GM21423 (cell line): Measurements from ENCODE around the gene DICER1.
"Not testable (repeated sequence)": the region's sequence is repeated elsewhere in the genome, so short reads cannot be mapped to it uniquely, and the experiment has no call there.

Experiments
- ATAC-seq: cut with Tn5 transposase; IDR thresholded peaks from one replicate; pipeline ENCODE4 v1.9.1; 2021; ENCODE audit warnings: mild to moderate bottlenecking, moderate library complexity; ENCODE audit not compliant: unreplicated experiment

The DICER1 gene, protein sequence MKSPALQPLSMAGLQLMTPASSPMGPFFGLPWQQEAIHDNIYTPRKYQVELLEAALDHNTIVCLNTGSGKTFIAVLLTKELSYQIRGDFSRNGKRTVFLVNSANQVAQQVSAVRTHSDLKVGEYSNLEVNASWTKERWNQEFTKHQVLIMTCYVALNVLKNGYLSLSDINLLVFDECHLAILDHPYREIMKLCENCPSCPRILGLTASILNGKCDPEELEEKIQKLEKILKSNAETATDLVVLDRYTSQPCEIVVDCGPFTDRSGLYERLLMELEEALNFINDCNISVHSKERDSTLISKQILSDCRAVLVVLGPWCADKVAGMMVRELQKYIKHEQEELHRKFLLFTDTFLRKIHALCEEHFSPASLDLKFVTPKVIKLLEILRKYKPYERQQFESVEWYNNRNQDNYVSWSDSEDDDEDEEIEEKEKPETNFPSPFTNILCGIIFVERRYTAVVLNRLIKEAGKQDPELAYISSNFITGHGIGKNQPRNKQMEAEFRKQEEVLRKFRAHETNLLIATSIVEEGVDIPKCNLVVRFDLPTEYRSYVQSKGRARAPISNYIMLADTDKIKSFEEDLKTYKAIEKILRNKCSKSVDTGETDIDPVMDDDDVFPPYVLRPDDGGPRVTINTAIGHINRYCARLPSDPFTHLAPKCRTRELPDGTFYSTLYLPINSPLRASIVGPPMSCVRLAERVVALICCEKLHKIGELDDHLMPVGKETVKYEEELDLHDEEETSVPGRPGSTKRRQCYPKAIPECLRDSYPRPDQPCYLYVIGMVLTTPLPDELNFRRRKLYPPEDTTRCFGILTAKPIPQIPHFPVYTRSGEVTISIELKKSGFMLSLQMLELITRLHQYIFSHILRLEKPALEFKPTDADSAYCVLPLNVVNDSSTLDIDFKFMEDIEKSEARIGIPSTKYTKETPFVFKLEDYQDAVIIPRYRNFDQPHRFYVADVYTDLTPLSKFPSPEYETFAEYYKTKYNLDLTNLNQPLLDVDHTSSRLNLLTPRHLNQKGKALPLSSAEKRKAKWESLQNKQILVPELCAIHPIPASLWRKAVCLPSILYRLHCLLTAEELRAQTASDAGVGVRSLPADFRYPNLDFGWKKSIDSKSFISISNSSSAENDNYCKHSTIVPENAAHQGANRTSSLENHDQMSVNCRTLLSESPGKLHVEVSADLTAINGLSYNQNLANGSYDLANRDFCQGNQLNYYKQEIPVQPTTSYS (N-terminal part only)

DNA sequence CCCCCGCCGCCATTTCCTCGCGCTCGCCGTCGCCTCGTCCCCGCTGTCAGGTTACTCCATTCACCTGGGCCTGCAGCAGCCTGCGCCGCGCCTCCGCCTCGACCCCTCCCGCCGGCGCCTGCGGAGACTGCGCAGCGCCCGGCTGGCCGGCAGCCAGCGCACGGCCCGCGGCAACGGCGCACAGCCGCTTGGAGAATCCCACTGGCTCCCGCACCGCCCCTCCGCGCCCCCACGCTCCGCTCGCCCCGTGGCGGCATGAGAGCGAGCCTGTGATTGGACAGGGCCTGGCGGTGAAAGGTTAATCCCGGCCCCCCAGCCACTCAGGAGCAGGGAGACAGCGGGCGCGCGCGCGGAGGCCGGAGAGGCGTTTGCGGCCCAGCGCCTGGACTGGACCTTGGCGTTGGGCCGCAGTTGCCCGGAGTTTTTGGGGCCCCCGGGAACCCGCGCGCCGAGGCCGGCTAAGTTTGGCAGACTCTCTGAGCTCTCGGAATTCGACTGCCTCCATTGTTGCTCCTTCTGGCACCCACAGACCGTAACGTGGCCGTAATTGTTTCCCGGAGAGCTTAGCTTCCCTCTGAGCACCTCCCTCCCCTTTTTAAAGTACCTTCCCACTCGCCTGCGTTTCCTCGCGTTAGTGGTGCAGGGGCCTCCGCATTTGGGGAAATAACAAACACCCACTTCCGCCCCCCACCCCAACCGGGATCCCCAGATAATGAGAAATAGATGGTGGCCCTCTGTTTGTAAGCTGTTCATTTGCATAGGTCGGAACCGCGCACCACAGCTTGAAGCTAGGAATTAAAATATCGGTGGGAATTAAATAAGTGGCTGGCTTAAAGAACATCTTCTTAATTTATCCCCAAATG, at the start of gene DICER1:
TSS of gene DICER1 (minus strand) at position 203 of the 863 bp plus-strand sequence. CDS start 24,071 bp downstream, outside the sequence.
- peak; percentile 70 for ATAC-seq

DNA sequence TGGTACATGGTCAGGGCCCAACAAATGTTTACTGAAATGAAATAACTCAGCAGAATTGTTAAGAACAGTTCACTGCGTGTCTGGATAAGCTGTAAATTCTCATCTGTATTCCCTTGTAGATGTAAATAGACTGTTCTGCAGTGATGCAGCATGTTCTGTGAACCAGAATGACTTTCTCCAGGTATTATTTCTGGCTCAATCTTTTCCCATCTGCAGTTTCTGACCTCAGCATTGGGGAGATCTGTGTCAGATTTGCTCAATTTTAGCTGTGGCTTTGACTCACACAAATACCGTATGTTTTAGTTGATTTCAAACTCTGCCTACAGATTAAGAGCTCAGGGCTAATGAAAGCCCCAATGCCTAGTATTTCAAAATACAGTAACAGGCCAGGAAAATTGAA, 49.2 kb upstream of the DICER1 start:
- no peak for ATAC-seq

DNA sequence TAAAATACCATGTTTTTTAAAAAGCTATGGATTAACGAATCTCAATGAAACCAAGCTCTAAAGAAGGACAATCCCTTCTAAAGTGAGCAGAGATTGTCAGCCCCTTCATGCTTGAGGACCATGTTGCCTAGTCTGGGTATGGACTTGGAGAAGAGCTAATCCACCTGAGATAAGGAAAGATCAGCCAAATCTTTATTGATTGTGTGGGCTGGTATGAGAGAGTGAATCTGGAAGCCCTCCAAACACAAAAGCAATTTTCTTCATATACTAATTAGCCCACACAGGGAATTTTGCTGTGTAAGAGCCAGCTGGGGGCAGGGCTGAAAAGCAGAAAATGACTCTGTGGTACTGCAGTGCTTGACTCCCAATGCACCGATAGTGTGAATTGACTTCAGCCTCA, 47.4 kb upstream of the DICER1 start:
- no peak for ATAC-seq

DNA sequence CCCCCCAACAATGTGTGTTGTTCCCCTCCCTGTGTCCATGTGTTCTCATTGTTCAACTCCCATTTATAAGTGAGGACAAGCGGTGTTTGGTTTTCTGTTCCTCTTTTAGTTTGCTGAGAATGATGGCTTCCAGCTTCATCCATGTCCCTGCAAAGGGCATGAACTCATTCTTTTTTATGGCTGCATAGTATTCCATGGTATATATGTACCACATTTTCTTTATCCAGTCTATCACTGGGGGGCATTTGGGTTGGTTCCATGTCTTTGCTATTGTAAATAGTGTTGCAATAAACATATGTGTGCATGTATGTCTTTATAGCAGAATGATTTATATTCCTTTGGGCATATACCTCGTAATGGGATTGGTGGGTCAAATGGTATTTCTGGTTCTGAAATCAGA, 44.4 kb upstream of the DICER1 start:
- not testable (repeated sequence) for ATAC-seq

DNA sequence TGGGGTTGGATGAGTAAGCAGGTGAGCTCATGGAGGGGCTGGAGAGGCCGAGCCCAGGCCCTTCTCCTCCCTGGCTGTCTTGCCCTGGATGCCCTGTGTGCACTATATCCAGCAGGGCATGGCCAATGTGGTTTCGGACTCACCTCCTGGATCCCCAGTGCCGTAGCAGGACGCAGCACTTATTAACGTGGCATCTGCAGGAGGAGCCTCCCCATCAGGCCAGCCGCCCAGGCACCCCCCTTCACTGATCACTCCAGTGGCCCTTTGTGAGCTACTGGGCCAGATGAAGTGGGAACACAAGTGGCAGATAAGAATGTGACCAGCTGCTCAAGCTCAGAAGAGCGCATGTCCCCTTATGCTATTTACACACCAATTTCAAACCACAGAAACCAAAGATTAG, 43.1 kb upstream of the DICER1 start:
- ATAC-seq: no peak

DNA sequence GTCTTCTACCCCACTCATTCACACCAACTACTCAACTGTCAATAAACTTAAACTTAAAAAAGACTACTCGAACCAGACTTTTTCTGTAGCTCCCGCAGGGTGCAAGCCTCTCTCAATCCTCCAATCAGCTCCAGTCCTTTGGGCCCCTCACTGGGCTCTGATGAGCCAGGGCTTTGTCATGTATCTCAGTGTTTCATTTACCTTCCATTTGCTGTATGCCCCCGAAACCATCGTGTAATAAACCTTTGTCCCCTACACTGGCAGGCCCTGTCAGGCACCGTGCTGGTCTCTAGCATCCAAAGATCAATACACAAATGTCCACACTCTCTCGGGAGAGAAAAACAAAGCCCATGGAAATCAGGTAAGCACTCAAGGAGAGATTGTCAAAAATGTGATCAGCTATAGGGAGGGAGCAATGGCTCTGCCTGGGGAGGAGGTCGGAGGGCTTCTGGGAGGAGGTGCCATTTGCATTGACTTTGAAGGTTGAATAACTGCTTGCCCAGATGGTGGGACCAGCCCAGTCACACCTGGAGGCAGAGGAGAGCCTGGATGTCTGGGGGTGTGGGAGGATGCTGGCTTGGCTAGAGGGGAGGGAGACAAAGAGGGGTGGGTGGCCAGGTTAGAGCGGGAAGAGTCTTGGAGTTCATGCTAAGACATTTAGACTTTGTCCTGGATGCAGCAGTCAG, 42.1 kb upstream of the DICER1 start:
- no peak for ATAC-seq

DNA sequence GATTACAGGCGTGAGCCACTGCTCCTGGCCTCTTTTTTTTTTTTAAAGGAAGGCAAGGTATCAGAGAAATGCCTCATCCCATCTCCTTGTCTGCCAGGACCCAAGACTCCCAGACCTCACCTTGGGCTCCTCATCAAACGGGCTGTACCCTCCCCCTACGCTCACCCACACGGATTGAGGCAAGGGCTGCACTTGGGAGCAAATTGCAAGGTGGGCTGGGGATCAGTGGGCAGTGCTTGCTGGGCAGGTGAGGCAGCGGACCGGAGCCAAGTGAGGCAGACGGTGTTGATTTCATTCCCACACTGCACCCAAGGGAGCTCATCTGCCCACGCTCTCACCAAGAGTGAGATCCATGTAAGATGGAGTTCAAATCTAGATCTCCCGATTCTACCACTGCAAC, 41.0 kb upstream of the DICER1 start:
- ATAC-seq: no peak

DNA sequence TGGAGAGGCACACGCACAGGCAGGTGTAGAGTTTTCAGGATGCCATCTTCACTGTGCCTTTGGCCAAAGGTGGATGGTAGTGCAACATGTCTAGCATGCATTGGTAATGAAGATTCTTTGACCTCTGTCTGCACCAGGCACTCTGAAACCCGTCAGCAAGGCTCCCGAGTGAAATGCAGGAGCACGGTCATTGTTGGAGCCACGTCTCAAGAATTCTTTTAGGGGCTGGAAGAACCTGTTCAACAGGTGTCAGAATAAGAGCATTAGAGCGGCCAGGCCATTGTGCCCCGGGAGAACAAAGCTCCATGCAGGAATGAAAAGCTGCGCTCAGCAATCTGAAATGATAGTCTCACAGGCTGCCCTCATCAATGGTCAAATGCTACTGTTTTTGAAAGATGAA, 40.2 kb upstream of the DICER1 start:
- ATAC-seq: no peak

DNA sequence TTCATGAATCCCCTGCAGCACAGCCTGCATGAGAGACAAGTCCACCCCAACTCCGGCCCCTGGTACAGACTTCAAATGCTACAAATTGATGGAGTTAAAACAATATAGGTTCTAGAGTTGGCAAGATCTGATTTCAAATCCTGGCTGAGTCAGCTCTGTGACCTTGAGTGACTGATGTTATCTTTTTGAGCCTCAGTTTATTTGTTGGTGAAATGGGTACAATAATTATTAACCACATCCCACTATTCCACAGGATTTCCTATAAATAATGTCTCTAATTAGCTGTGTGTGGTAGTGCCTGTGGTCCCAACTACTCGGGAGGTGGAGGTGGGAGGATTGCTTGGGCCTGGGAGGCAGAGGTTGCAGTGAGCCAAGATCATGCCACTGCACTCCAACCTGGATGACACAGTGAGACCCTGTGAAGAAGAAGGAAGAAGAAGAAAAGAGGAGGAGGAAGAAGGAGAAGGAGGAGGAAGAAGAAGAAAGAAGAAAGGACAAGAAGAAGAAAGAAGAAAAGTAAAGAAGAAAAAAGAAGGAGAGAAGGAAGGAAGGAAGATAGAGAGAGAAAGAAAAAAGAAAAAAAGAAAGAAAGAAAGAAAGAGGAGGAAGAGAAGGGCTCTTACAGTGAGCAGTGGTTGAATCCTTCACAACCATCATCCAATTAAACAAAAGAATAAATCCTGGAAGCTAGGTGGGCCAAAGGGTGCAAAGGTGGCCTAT, 39.7 kb upstream of the DICER1 start:
- ATAC-seq: no peak

DNA sequence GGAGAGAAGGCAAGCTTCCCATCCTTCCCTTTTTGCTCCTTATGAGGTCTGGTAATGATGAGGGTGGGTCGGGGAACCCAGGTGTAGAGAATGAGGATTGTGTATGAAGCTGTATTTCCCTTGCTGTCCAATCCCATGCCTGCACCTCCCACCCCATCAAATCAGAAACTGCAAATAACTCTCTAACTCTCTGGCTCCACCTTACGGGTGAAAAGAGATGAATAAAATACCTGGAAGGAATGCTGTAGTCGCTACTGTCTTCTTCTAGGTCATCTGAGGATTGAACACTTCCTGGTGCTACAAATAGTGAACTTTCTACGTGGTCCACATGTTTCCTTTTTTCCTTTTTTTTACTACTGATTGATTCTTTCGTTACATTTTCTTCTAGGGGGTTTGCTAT, 38.9 kb upstream of the DICER1 start:
- ATAC-seq: no peak

DNA sequence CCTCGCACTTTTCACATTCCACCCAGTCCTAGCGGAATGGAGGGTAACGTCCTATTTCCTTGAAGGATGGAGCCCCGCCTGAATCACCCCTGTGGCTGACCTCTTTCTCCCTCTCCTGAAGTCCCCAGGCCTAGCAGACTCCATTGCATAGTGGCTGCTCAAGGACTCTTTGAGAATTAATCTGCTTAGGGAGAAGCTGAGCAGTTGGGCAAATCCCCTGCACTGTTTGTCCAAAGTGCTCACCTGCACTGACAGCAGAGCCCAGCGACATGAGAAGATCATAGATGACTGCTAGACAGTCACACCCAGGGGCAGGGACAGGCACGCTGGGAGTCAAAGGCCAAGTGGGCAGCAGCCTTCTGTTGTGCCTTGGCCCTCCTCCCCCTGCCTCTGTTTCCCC, 37.7 kb upstream of the DICER1 start:
- ATAC-seq: no peak

DNA sequence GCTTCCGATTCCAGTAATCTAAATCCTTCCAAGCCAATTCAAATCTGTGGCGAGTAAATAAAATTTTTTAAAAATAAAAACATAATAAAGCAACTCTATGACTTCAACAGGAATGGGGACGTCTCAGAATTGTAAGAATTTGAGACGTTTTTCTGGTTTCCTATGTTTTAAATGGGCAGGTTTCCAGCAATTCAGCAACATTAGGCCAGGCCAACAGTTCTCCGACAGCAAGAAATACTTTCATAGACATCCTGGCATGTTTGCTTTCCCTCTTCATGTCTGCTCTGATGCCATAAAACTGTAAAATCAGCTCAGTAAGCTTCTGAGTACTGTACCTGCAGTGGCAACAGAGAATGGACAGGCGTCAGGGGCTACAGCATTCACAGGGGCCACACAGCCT, 35.8 kb upstream of the DICER1 start:
- no peak for ATAC-seq

DNA sequence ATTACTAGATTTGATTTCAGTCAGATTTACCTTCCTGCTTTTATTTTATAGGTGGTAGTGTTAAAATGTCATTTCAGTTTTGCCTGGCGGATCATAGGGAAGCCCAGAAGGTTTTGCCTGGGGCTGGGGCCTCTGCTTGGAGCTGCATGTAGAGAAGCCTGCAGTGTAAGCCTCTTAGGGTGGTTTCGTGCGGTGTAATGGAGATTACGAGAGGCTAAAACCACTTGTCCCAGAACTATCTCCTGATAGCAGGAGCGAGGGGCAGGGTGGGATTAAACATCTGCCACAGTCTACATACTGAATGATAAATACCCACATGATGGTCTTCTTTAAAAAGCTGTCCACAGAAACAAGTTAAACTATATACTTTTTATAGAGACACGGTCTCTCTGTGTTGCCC, 35.0 kb upstream of the DICER1 start:
- no peak for ATAC-seq

DNA sequence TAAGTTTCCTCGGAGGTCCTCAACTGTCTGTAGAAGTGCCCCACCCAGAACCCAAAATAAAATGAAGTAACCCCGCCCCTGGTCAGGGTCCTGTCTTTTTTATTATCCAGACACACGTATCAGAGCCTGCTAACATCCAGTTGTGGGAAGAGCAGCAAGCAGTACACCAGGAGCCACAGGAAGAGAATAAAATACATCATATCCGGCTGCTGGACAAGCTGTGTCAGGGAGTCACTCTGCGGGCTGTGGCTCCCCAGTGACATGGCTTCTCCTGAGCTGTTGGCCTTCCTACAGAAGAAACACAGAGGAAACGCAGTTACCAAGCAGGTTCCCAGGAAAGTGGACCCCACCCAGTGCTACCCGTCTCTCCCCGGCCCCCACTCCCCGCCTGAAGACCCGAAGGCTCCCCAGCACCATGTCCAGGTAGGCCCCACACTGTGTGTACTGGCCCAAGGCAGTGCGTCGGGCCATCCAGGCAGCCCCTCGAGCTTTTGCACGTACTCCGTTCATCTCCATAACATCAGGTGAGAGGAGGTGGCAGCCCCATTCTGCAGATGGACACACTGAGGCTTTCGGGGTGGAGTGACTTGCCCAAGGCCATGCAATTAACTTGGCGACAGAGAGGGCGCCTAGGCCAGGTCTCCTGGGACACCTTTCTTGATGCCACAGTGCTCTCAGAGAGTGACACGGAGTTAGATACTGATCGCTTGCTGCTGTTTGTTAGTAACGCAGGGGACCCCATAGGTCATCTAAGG, 34.3 kb upstream of the DICER1 start:
- ATAC-seq: no peak

DNA sequence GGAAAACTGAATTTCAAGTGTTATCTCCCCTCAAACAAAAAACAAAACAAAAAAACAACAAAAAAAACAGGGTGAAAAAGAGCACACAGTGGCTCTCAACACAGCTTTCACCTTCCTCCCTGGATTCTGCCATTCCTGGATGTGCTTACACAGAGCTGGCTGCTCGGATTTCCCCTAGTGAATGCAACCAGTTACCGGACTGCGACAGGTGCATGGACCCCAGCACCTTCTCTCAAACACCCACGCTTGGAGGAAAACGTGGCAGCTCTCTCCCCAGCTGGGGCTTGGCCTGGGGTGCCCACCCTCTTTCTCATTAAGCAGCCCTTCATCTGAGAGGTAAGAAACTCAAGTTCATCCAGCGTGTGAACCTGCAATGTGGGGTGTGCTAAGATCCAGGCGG, 33.5 kb upstream of the DICER1 start:
- no peak for ATAC-seq

DNA sequence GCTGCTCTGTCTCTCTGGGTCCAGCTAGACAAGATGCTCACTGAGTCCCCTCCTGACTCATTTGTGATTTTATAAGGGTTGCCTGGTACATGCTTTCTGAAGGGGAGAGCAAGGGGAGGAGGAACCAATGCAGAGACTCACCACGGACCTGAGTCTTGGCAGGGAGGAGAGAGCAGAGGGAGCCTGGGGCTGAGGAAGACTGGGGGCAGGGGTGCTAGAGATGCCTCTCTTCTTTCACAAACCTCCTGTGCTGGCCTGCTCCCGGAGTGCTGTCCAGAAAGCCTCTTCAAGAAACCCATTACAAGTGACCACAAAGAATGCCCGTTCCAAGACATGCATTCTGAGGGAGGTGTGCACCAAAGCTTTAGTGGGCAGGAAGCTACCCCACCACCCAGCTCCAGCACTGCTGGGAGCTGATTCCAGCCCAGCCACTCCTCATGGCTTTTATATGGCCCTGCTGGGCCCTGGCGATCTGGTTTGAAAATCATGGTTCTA, 33.1 kb upstream of the DICER1 start:
- no peak for ATAC-seq

DNA sequence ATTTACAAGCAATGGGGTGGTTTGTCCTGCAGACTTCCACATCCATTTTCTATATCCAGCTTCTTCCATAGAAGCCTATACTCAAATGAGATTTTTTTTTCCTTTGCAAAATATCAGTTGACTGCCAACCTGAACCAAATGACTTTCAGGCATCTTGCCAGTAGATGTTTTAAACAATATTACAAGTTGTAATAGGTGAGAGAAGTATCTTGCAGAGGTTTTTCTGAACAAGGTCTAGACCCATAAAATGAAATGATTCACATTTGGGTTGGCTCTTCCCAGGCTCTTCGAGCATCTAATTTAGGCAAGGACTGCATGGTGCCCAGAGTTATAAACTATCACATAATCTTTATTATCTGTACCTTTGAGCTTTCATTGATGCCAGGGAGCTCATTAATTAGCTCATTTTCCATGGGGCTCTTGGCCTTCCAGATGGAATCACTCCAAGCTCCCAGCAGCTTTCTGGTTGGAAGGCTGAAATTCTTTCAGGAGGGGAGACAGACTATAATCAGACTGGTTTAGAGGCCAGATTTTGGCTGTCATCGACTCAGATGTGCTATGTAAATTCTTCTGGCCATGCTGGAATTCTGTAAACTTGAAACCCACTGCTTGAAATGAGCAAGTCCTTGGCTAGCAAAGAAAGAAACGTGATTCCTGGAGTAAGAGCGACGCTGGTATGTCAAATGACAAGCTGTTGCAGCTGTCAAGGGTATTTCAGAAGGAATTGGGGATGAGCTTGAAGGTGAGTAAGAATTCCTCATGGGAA, 32.2 kb upstream of the DICER1 start:
- ATAC-seq: no peak

DNA sequence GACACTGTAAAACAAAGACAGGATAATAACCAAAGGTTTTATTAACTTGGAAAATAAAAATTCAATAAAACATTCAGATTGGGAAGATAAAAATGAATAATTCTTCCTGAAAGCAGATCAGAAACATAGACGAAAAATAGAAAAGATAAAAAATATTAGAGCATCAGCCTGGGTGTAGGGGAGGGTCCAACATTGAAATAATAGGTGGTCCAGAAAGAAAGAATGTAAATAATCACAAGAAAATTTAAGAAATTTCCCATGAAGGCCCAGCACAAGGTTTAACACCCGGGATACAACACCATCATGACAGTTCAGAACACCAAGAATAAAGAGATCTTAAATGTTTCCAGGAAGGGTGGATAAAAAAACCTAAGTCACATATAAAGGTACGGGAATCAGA, 31.1 kb upstream of the DICER1 start:
- no peak for ATAC-seq
